ENCODE results near the gene FEV.

The FEV gene

GRCh38 chr2:218992196-218992595 lies 7.2 kb upstream of the FEV start:
- DNase-seq = no peak

- no peak for DNase-seq
Observed at GRCh38 chr2:218991674-218992168, 6.7 kb upstream of the FEV start.

- no peak for DNase-seq
Observed at GRCh38 chr2:218990612-218991011, 5.6 kb upstream of the FEV start.

DNA sequence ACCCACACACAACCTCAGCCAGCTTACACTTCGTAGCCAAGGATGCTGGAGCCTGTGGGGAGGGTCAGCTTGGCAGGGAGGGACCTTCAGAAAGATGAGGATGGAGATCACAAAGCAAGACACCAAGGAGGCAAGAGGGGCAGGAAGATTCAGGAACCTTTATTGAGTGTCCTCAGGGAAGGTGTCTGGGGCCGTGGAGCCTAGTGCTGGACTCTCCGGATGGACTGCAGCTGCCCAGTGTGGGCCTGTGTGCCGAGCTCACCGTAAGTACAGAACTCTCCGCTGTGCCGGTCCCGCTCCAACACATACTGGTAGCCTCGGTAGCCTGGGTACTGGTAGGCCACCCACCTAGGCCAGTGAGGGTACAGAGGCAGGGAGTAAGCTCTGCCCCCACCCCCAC lies 5.1 kb upstream of the FEV start:
- no peak for DNase-seq

DNA sequence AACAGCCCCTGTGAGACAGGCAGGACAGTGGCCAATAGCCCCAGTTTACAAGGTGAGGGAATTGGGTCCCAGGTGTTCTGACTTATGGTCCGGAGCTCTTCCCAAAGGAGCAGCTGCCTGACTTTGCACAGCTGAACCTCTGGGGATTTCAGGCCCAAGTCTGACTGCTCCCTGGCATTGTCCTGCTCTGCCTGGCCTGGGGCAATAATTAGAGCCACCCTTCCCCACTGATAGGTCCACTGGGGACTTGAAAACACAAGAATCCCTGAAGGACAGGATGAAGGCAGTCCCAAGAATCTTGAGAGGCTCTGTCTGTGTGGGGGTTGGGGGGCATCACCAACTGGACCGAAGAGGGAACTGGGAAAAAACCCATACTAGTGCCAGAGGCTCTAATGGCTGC lies 3.7 kb upstream of the FEV start:
- no peak for DNase-seq

- DNase-seq = no peak
Observed at GRCh38 chr2:218988164-218988563, 3.2 kb upstream of the FEV start.

GRCh38 chr2:218986148-218986761 lies 1.3 kb upstream of the FEV start:
- DNase-seq = no peak

DNA sequence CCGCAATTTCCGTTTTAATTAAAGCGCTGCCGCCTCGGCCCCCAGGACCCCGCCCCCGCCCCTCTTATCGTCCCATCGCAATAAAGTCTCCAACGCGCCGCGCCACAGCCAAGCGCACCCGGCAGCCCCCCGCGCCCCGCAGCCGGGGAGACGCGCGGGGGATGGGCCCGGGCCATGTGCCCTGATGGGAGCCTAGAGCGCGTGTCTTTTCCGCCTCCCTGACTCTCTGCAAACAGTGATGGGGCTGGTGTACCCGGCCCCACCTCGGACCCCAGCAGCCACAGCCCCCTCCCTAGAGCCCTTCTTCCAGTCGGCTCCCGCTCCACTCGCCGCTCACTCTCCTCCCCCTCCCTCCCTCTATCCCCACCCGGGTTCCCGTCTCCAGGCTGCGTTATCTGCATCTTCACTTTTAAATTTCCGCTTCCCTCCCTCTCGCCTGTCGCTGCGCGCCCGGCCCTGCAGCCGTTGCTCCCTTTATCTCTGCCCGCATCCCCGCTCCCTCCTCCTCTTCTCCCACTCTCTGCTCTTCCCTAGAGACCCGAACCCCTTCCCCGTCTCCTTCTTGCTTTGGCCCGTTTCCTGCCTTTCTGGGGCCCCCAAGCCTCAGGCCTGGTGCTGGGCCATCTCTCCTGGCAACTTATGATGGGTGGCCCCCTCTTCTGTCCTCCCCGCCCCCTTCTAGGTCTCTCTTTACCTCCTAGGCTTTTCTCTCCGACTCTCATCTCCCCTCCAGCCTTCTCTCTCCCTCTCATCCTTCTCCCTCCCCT lies 524 bp upstream of the FEV start:
- no peak for DNase-seq

DNA sequence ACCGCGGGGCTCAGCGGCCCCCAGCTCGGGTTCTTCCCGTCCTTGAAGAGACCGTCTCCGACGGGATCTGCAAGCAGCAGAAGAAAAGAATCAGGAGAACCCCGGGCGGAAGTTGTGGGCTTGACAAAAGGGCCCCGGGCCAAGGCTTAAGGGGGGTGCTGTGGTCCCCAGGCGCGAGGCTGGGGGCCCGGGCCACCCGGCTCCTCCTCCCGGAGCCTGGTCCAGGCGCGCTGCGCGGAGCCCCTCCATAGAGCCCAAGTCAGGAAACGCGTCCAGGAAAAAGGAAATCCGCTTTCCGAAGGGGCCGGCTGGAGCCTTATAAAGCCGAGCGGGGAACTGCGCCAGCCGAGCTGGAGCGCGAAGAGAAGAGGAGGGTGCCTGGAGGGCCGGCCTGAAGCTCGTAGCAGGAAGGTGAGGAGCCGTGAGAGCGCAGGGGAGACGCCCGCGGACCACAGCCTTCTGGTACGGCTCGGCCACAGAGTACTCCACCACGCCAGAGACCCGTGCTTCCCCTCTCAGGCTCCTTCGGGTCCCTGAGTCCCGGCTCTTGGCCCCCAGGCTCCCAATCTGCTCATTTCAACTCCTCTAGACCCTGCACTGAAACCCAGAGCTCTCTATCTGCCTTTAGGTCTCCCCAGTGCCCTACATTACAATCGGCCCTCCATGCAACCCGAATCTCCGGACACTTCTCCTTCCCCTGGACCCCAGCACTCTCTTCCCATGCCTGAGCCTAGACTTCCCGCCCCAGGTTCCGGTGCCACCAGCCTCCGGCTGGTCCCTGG lies 554 bp downstream of the FEV start:
- no peak for DNase-seq

GRCh38 chr2:218983934-218984238 lies 1.1 kb downstream of the FEV start:
- DNase-seq = no peak

DNA sequence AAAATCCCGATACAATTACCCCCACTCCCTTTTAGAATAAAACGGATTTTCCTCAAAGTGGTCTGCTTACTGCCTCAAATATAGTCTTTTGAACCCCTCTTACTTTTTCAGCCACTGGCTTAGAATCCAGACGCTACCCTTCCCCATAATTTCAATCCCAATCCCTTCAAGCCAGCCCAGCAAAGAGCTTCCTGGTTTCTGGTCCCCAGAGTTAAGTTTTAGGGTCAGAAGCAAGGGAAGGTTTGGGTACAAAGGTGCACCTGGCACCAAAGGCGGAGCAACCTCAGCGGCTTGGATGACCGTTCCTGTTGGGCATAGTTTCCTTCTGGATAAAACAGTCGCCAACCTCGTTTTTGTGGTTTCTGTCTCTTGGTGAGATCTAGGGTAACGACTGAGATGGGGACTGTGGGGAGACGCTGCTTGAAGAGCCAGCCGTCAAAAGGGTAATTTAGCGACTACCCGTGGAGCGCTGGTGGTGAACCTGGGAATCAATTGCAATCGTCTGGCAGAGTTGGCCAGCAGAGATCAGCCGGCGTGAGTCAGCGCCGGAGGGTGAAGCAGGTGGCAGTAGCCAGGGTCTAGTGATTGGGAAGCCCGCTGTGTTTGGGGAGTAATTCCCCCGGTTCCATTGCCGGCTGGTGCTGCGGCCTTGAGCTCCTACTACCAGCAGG lies 1.6 kb downstream of the FEV start:
- DNase-seq = no peak

DNA sequence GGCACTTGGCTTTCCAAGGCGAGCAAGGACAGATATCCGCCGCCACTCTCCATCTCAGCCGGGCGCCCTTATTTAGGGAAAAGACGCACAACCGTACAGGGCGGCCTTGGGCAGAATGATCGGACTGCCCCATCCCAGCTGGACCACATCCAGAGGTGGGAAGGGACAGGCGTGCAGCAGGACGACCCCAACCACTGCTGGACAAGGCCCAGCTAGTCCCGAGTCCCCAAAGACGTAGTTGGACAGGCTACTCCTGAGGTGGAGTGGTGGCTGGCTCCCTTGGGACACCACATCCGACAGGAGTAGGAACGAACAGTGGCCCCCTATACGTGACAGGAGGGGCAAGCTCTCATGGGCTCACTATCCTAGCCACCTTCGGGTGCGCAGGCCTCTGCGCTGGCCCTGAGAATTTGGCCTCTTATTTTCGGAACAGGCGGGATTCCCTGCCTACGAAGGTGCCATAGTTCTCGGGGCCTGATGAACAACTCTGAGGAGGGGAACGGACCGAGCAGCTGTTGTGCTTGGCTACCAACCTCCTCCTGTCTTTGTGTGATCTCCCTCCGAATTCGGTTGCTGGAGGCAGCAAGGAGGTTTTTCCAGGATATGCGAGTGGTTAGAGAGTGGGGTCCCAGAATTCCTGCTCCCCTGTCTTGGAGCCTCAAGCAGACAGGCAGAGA lies 2.3 kb downstream of the FEV start:
- no peak for DNase-seq

GRCh38 chr2:218981881-218982585 lies 3.0 kb downstream of the FEV start:
- DNase-seq = peak; percentile 52

DNA sequence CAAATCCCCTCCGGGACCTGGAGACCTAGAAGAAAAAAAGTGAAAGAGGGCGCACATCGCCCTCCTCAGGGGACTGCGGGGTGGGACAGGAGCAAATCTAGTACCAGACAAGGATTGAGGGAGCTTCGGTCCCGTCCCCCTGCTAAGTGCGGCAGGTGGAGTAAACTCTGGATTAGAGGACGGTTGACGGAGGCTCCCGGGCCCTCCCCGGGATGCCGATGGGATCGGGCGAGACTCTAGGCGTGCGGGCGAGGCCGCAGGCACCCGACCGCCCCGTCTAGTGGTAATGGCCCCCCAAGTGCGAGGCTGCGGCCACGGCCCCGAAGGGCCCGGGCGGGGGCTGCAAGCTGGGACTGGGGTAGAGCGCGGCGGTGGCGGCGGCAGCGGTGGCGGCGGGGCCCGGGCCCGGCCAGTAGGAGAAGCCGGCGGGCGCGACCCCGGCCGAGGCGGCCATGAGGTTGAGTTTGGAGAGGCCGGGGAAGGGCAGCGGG lies 3.5 kb downstream of the FEV start:
- DNase-seq = no peak

GRCh38 chr2:218980735-218981389 lies 4.1 kb downstream of the FEV start:
- DNase-seq = no peak

GRCh38 chr2:218979846-218980734 lies 4.9 kb downstream of the FEV start:
- peak; percentile 88 for DNase-seq

DNA sequence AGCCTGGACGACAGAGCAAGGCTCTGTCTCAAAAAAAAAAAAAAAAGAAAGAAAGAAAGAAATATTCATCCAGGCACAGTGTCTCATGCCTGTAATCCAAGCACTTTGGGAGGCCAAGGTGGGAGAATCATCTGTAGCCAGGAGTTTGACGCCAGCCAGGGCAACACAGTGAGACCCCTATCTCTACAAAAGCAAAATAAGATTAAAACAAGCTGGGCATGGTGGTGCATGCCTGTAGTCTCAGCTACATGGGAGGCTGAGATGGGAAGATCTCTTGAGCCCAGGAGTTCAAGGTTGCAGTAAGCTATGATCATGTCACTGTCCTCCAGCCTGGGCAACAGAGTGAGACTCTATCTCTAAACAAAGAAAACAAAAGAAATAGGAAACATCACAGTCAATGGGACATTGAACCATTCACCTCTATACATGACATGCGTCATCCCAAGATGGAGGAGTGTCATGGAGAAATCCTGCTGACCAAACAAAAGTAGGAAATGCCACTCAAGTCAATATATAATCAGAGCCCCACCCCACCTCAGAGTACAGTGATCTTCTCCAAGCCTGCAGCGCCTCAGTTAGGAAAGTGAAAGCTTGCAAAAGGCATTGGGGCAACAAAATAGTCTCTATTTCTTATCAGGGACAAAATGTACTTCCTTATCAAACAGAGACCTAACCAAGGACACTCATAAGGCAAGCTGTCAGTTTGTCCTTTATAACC lies 9.8 kb downstream of the FEV start:
- no peak for DNase-seq

DNA sequence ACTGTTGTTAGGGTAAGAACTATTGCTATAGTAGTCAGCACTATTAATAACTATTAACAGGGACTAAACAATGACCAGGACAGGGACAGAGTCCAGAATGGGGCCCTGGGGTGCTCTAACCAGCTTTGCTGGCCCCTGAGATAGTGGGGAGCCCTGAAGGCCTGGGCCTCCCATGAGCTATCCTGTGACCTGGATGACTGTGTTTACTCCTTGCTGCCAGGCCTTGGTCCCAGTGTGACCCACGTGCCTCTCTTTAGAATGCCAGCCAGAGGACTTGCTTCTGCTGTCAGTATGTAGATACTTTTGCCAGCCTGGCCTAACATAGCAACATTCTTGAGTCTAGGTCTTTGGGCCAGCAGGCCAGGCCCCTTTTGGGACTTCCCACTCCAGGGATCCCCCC lies 14.1 kb downstream of the FEV start:
- DNase-seq = no peak

GRCh38 chr2:218964041-218964771 lies 20.8 kb downstream of the FEV start:
- no peak for DNase-seq

Measured in activated T-cell treated with anti-CD3 and anti-CD28 coated beads, Interleukin-2, amount 50 U/mL, for 1 hour (primary cell).